ENCODE data around the gene USP12.

USP12 gene

DNA sequence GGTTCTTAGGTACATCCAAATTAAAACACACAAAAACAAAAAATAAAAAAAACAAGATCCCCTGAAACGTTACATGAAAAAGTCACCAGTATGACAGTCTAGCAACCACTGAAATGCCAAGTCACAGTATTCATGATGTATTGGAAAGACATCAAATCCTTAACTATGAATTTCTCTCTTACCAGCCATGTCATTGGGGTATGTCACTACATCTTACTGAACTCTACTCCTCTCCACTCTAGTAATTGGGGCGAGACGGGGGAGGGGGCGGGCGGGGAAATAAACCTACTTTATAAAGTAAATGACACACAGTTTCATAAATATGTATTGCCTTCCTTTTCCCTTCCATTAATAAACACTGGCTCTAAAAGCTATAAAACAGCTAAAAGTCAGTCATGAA, 65.5 kb downstream of the USP12 start:
- peaks cover 36% of the 10 kb centered on the region for H3K36me3 Mint-ChIP-seq (ENCODE audit: low read depth)

DNA sequence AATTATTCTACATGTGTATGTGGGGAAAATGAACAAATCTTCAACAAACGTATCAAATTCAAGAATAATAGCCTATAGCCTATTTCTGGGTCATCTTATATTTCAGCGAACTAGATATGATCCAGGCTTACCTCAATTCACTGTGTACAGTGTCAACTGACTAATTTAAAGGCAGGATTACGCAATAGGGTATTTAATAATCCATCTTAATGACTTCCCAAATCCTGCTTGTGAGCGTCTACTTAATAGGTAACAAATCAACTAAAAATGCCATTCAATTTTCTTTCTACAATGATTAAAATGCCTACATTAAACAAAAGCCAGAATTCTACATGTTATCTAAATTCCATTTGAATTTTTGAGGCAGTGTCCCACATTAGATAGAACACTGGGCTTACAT, 67.0 kb downstream of the USP12 start:
- DNase-seq = no peak
- TF ChIP-seq, protein P1, sequence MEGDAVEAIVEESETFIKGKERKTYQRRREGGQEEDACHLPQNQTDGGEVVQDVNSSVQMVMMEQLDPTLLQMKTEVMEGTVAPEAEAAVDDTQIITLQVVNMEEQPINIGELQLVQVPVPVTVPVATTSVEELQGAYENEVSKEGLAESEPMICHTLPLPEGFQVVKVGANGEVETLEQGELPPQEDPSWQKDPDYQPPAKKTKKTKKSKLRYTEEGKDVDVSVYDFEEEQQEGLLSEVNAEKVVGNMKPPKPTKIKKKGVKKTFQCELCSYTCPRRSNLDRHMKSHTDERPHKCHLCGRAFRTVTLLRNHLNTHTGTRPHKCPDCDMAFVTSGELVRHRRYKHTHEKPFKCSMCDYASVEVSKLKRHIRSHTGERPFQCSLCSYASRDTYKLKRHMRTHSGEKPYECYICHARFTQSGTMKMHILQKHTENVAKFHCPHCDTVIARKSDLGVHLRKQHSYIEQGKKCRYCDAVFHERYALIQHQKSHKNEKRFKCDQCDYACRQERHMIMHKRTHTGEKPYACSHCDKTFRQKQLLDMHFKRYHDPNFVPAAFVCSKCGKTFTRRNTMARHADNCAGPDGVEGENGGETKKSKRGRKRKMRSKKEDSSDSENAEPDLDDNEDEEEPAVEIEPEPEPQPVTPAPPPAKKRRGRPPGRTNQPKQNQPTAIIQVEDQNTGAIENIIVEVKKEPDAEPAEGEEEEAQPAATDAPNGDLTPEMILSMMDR (IDR thresholded peaks at IDR 0.05) = no peak
- Mint-ChIP-seq H3K27ac (no peak overlapping the region), H3K4me1 (no peaks in the 10 kb centered on the region), H3K27me3 (ENCODE audit: low read depth, poor library complexity) (no peaks in the 10 kb centered on the region), H3K36me3 (ENCODE audit: low read depth) (peaks cover 45% of the 10 kb centered on the region), H3K4me3 (no peak overlapping the region), H3K9me3 (no peaks in the 10 kb centered on the region)

More for the DNA sequence above, 65.5 kb downstream of the USP12 start:
- no peaks in the 10 kb centered on the region for H3K9me3 Mint-ChIP-seq
- no peak overlapping the region for H3K4me3 Mint-ChIP-seq
- H3K4me1 Mint-ChIP-seq = no peaks in the 10 kb centered on the region
- TF ChIP-seq, protein P1 (IDR thresholded peaks at IDR 0.05) = no peak
- H3K27me3 Mint-ChIP-seq (ENCODE audit: low read depth, poor library complexity) = no peaks in the 10 kb centered on the region
- DNase-seq = no peak
- no peak overlapping the region for H3K27ac Mint-ChIP-seq

DNA sequence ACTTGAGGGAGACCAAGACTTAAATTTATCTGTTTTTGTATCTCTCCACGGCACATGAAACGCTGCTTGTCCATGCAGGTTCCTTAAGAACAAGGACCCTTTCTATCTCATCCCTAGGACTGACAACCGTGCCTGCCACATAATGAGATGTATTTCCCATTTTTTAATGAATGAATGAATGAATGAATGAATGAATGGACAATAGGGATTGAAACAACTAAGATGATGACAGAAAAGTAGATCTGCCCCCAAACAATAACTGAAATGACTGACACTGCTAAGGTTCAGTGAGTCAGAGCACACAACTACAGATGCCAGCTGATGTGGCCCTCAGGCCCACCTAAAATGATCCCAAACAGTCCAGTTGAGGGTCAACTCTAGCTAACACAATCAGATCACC, 69.8 kb downstream of the USP12 start:
- TF ChIP-seq, protein P1 (IDR thresholded peaks at IDR 0.05) = no peak
- no peak overlapping the region for H3K27ac Mint-ChIP-seq
- H3K9me3 Mint-ChIP-seq = no peaks in the 10 kb centered on the region
- peaks cover 54% of the 10 kb centered on the region for H3K36me3 Mint-ChIP-seq (ENCODE audit: low read depth)
- H3K4me3 Mint-ChIP-seq = no peak overlapping the region
- DNase-seq = no peak
- no peaks in the 10 kb centered on the region for H3K4me1 Mint-ChIP-seq
- H3K27me3 Mint-ChIP-seq (ENCODE audit: low read depth, poor library complexity) = no peaks in the 10 kb centered on the region

DNA sequence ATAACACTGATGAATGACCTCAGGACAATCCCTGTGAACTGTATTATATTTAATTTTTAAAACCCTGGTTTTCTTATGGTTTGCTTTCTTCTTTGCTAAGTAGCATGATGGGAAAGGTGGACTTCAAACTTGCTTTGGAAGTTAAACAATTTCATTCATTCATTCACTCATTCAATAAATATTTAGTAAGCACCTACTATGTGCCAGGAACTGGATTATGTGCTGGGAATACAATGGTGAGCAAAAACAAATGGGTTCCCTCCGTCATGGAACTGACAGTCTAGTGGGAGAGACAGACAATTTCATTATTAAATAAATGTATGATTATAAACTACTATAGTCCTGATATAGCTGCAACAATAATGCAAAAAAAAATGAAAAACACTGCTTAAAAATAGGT, 70.3 kb downstream of the USP12 start:
- no peaks in the 10 kb centered on the region for H3K4me1 Mint-ChIP-seq
- no peaks in the 10 kb centered on the region for H3K9me3 Mint-ChIP-seq
- no peaks in the 10 kb centered on the region for H3K27me3 Mint-ChIP-seq (ENCODE audit: low read depth, poor library complexity)
- TF ChIP-seq, protein P1 (IDR thresholded peaks at IDR 0.05) = no peak
- H3K4me3 Mint-ChIP-seq = no peak overlapping the region
- H3K36me3 Mint-ChIP-seq (ENCODE audit: low read depth) = peaks cover 49% of the 10 kb centered on the region
- DNase-seq = no peak
- no peak overlapping the region for H3K27ac Mint-ChIP-seq

DNA sequence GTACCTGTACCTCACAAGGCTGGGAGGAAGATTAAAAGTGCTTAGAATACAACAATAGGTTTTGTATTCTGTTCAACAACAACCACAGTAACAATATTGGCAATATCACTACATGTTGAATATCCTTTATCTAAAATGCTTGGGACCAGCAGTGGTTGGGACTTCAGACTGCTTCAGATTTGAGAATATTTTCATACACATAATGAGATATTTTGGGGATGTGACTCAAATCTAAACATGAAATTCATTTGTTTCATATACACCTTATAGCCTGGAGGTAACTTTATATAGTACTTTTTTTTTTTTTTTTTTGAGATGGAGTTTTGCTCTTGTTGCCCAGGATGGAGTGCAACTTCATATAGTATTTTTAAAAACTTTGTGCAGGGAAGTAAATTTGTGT, 73.9 kb downstream of the USP12 start:
- no peaks in the 10 kb centered on the region for H3K9me3 Mint-ChIP-seq
- TF ChIP-seq, protein P1 (IDR thresholded peaks at IDR 0.05) = no peak

DNA sequence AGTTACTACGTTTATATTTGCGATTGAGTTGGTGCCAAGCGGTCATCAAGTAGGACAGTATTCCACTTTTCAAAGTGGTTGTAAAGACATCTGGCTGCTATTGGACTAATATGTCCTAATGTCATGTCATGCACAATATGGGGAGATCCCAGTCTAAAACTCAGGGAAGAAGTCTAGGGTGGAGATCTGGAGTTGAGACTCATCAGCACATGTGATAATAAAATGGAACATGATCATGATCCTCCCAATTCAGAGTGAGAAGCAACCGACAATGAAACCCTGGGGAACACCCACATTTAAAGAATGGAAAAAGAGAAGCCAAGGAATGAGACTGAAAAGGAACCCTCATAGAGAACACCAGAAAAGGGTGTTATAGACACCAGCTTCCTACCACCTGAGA, 80.2 kb downstream of the USP12 start:
- Mint-ChIP-seq H3K4me3 (no peak overlapping the region), H3K9me3 (no peaks in the 10 kb centered on the region), H3K36me3 (ENCODE audit: low read depth) (peaks cover 66% of the 10 kb centered on the region), H3K27ac (no peak overlapping the region), H3K27me3 (ENCODE audit: low read depth, poor library complexity) (no peaks in the 10 kb centered on the region), H3K4me1 (peaks cover 10% of the 10 kb centered on the region)
- TF ChIP-seq, protein P1 (IDR thresholded peaks at IDR 0.05) = no peak
- no peak for DNase-seq

More for the DNA sequence above, 73.9 kb downstream of the USP12 start:
- H3K27ac Mint-ChIP-seq = no peak overlapping the region
- no peak overlapping the region for H3K4me3 Mint-ChIP-seq
- no peaks in the 10 kb centered on the region for H3K4me1 Mint-ChIP-seq
- DNase-seq = no peak
- H3K27me3 Mint-ChIP-seq (ENCODE audit: low read depth, poor library complexity) = no peaks in the 10 kb centered on the region
- peaks cover 64% of the 10 kb centered on the region for H3K36me3 Mint-ChIP-seq (ENCODE audit: low read depth)

Data from nephron progenitor cell (in vitro differentiated cells).